IPS-20b (cell line): ENCODE results near the gene PNLIPRP3.

ENCODE experiments used
- H3K27ac ChIP-seq: one replicate; pipeline ENCODE4 v1.5.1; 2013; ENCODE audit warnings: low read length
- H3K27me3 ChIP-seq: 2 replicates; pipeline ENCODE4 v1.6.1; 2013; ENCODE audit warnings: mild to moderate bottlenecking, low read length, inconsistent platforms; ENCODE audit not compliant: insufficient read depth
- H3K36me3 ChIP-seq: 2 replicates; pipeline ENCODE4 v1.6.1; 2013; ENCODE audit warnings: low read depth, mild to moderate bottlenecking, inconsistent platforms, low read length, moderate library complexity; ENCODE audit not compliant: insufficient read depth
- H3K4me1 ChIP-seq: 2 replicates; pipeline ENCODE4 v1.6.1; 2013; ENCODE audit warnings: mild to moderate bottlenecking, control low read depth, inconsistent platforms, low read length, moderate library complexity; ENCODE audit not compliant: insufficient read depth
- H3K4me3 ChIP-seq: 2 replicates; pipeline ENCODE4 v1.5.1; 2013; ENCODE audit warnings: mild to moderate bottlenecking, low read length, inconsistent platforms
- H3K9ac ChIP-seq: 2 replicates; pipeline ENCODE4 v1.6.1; 2013; ENCODE audit warnings: low read depth, mild to moderate bottlenecking, inconsistent platforms, low read length, moderate library complexity
- H3K9me3 ChIP-seq: 2 replicates; pipeline ENCODE4 v1.6.1; 2013; ENCODE audit warnings: mild to moderate bottlenecking, low read depth, low read length, inconsistent platforms; ENCODE audit not compliant: insufficient read depth

Gene PNLIPRP3

DNA sequence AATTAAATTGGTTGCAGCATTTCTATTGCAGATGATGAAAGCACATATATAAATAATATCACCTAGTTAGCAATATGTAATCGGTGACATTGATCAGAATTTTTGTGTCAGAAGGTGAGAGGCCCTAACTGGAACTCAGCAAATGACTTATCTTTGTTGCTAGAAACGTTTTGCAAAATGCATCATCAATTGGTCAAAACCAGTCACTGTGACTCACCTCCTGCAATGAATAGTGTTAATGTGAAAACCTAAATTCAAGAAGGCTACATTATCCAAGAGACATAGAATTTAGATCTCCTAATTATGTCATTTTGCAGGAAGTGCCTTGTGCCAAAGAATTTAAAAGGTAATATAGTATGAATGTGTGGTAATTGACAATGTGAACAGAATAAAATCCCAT is 9.8 kb upstream of the PNLIPRP3 start:
- no peaks in the 10 kb centered on the region for H3K9me3 ChIP-seq
- H3K4me1 ChIP-seq, result no peaks in the 10 kb centered on the region
- no peak overlapping the region for H3K9ac ChIP-seq
- H3K27ac ChIP-seq, result no peak overlapping the region
- H3K4me3 ChIP-seq, result no peak overlapping the region
- no peaks in the 10 kb centered on the region for H3K36me3 ChIP-seq
- no peaks in the 10 kb centered on the region for H3K27me3 ChIP-seq

DNA sequence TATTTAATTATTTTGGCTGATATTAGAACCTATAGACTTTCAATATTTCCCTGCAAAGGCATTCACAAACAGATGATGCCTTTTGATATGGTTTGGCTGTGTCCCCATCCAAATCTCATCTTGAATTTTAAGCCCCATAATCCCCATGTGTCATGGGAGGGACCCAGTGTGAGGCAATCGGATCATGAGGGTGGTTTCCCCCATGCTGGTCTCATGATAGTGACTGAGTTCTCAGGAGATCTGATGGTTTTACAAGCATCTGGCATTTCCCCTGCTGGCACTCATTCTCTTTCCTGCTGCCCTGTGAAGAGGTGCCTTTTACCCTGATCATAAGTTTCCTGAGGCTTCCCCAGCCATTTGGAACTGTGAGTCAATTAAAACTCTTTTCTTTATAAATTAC is 9.3 kb upstream of the PNLIPRP3 start:
- H3K4me3 ChIP-seq, result no peak overlapping the region
- H3K27me3 ChIP-seq, result no peaks in the 10 kb centered on the region
- H3K9me3 ChIP-seq, result no peaks in the 10 kb centered on the region
- H3K27ac ChIP-seq, result no peak overlapping the region
- H3K4me1 ChIP-seq, result no peaks in the 10 kb centered on the region
- H3K9ac ChIP-seq, result no peak overlapping the region
- no peaks in the 10 kb centered on the region for H3K36me3 ChIP-seq

DNA sequence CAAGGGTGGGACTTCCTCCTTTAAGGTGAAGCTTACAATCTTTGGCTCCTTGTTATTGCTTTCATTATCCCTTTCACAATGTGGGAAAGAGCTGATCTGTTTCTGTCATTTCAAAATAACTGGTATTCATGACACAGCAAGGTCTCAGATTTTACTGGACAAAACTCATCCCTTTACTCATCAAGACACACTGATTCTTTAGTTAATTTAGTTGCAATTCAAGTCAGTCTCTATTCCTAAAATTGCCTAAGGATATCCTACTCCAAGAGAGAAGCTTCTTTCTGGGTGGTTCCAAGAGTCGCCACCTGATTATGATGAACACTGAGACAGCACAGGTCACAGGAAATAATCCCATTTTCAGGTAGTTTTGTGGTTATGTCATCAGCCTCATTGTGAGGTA is 5.8 kb upstream of the PNLIPRP3 start:
- H3K4me3 ChIP-seq, result no peak overlapping the region
- H3K36me3 ChIP-seq, result no peaks in the 10 kb centered on the region
- H3K27me3 ChIP-seq, result no peaks in the 10 kb centered on the region
- no peak overlapping the region for H3K27ac ChIP-seq
- H3K4me1 ChIP-seq, result no peaks in the 10 kb centered on the region
- H3K9ac ChIP-seq, result no peak overlapping the region
- H3K9me3 ChIP-seq, result no peaks in the 10 kb centered on the region

GRCh38 chr10:116429288-116429977 is 1.8 kb downstream of the PNLIPRP3 start:
- H3K27ac ChIP-seq, result no peak overlapping the region
- H3K4me1 ChIP-seq, result no peaks in the 10 kb centered on the region
- no peaks in the 10 kb centered on the region for H3K9me3 ChIP-seq
- no peak overlapping the region for H3K9ac ChIP-seq
- no peaks in the 10 kb centered on the region for H3K27me3 ChIP-seq
- no peaks in the 10 kb centered on the region for H3K36me3 ChIP-seq
- no peak overlapping the region for H3K4me3 ChIP-seq

DNA sequence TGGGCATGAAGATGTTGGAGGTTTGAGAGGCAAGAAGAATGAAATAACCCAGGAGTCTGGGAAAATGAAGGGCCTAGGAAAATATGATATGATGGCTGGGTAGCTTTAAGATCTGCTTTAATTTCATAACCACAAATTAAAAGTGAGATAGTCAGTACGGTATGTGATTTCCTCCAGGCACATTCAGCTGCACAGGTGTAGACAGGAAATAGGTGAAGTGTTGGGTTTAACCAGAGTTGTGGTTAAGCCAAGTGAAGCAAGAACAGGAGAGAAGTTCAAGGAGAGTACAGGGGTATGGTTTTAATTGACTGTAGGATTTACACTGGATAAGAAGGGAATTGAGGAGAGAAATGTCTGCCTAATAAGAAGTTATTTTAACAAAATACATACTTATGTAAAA is 2.6 kb downstream of the PNLIPRP3 start:
- no peak overlapping the region for H3K9ac ChIP-seq
- H3K36me3 ChIP-seq, result no peaks in the 10 kb centered on the region
- no peaks in the 10 kb centered on the region for H3K27me3 ChIP-seq
- no peak overlapping the region for H3K4me3 ChIP-seq
- no peak overlapping the region for H3K27ac ChIP-seq
- no peaks in the 10 kb centered on the region for H3K4me1 ChIP-seq
- no peaks in the 10 kb centered on the region for H3K9me3 ChIP-seq

DNA sequence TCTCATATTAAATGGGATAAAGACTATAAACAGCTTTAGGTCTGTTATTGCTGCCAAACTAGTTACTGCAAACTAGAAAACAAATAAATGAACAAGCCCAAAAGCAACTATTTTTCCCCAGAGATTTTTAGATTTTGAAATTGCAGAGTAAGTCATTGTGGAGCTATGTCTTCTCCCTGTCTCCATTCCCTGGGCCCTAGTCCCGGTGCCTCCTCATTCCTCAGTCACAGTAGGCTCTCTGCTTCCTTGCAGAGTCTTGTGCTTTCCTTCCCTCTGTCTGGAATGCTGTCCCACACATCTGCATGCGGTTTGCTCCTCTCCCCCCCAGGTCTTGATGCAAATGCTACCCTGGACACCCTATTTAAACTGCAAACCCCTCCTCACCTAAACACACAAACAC is 4.0 kb downstream of the PNLIPRP3 start:
- no peak overlapping the region for H3K9ac ChIP-seq
- no peaks in the 10 kb centered on the region for H3K4me1 ChIP-seq
- H3K4me3 ChIP-seq, result no peak overlapping the region
- H3K27ac ChIP-seq, result no peak overlapping the region
- no peaks in the 10 kb centered on the region for H3K36me3 ChIP-seq
- no peaks in the 10 kb centered on the region for H3K27me3 ChIP-seq
- H3K9me3 ChIP-seq, result no peaks in the 10 kb centered on the region

GRCh38 chr10:116437076-116437692 is 9.5 kb downstream of the PNLIPRP3 start:
- Histone ChIP-seq H3K4me3 (no peak overlapping the region), H3K36me3 (no peaks in the 10 kb centered on the region)

DNA sequence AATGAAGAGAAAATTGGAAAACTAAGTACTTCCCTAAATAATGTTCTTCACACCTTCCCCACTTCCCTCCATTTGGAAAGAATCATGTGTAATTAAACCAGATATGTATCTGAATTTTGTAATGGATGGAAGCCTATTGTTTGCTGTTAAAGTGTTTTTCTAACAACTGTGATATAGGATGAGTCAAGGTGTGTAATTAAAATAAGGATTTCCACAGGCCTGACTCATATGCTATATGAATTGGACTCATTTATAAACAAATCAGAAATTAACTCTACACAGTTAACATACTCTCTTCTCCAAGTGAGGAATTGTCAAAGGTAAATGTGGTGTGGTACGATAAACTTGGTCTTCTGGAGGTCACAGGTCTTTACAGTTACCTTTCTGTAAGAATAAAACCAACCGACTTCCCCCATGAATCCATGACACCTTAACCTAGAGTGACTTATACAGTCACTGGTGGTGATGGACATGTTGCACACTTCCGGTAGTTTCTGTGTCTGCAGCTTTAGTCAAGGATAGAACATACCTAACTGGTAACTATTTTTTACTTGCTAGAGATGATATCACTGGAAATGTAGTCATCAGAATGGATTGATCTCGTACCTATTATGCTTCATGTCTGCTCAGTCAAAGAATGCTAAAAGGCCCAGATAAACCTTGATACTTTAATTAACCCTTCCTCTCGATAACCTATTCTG is 12.8 kb downstream of the PNLIPRP3 start:
- Histone ChIP-seq H3K9me3 (no peaks in the 10 kb centered on the region), H3K27me3 (no peaks in the 10 kb centered on the region), H3K9ac (no peak overlapping the region), H3K36me3 (no peaks in the 10 kb centered on the region), H3K27ac (no peak overlapping the region), H3K4me3 (no peak overlapping the region), H3K4me1 (no peaks in the 10 kb centered on the region)

More at GRCh38 chr10:116437076-116437692, 9.5 kb downstream of the PNLIPRP3 start:
- no peaks in the 10 kb centered on the region for H3K4me1 ChIP-seq
- H3K9ac ChIP-seq, result no peak overlapping the region
- H3K27ac ChIP-seq, result no peak overlapping the region
- H3K27me3 ChIP-seq, result no peaks in the 10 kb centered on the region
- no peaks in the 10 kb centered on the region for H3K9me3 ChIP-seq

DNA sequence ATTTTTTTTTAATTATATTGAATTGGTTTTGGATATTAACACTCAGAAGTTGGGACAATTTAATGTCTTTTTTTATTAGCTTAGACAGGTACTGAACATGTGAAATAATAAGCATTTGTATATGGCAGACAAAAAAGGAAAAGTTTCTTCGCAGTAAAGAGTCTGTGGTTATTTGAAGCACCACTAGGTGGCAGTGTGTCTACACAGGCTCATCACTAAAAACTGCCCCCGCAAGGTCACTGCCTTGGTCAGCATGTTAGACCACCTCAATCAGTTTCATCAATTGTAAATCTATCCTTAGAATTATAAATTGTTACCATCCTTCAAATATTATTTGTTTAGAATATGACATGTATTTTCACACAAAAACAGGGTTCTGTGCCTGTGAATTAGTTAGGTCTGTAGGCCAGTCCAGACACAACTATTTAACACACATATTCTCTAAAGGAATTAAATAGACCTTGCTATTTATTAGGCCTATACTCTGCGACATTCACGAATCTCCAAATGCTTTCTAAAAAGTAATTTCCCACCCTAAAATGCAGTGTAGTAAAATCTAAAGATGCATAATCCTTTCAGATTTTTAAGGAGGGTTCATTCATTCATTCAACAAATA is 17.0 kb downstream of the PNLIPRP3 start:
- H3K27ac ChIP-seq, result no peak overlapping the region

DNA sequence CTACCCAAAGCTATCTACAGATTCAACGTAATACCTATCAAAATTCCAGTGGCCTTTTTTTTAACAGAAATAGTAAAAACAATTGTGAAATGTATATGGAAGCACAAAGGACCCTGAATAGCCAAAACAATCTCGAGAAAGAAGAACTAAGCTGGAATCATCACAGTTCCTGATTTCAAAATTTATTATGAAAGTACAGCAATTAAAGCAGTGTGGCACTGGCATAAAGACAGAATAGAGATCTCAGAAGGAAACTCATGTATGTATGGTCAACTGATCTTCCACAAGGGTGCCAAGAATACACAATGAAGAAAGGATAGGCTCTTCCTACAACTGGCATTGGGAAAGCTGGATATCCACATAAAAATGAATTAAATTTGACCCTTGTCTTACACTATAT is 23.2 kb downstream of the PNLIPRP3 start:
- peaks cover 4% of the 10 kb centered on the region; the same call in 1 of the 2 replicates for H3K4me1 ChIP-seq

More for the DNA sequence above, 17.0 kb downstream of the PNLIPRP3 start:
- Histone ChIP-seq H3K9me3 (no peaks in the 10 kb centered on the region), H3K36me3 (no peaks in the 10 kb centered on the region), H3K9ac (no peak overlapping the region), H3K4me3 (no peak overlapping the region), H3K4me1 (no peaks in the 10 kb centered on the region), H3K27me3 (no peaks in the 10 kb centered on the region)

DNA sequence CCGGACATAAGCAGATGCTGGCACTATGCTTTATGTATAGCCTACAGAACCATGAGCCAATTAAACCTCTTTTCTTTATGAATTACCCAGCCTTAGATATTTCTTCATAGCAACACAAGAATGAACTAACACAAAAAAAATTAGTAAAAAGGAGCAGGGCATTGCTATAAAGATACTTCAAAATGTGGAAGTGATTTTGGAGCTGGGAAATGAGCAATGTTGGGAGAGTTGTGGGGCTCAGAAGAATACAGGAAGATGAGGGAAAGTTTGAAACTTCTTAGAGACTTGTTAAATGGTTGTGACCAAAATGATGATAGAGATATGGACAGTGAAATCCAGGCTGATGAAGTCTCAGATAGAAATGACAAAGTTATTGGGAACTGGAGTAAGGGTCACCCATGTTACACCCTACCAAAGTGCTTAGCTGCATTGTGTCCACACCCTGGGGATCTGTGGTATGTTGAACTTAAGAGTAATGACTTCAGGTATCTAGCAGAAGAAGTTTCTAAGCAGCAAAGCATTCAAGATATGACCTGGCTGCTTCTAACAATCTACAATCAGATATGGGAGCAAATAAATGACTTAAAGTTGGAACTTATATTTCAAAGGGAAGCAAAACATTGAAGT is 24.2 kb downstream of the PNLIPRP3 start:
- Histone ChIP-seq H3K36me3 (no peaks in the 10 kb centered on the region), H3K27me3 (no peaks in the 10 kb centered on the region), H3K4me1 (peaks cover 4% of the 10 kb centered on the region; the same call in 1 of the 2 replicates), H3K4me3 (no peak overlapping the region), H3K9ac (no peak overlapping the region), H3K27ac (no peak overlapping the region), H3K9me3 (peaks cover 4% of the 10 kb centered on the region; the same call in 1 of the 2 replicates)

More for the DNA sequence above, 23.2 kb downstream of the PNLIPRP3 start:
- no peak overlapping the region for H3K27ac ChIP-seq
- H3K9ac ChIP-seq, result no peak overlapping the region
- H3K36me3 ChIP-seq, result no peaks in the 10 kb centered on the region
- H3K27me3 ChIP-seq, result no peaks in the 10 kb centered on the region
- no peak overlapping the region for H3K4me3 ChIP-seq
- peaks cover 4% of the 10 kb centered on the region; the same call in 1 of the 2 replicates for H3K9me3 ChIP-seq
